Type B pancreatic cell (in vitro differentiated cells): Measurements from ENCODE around the gene HOXD13. TPM values are rescaled to one million over a fixed set of nuclear protein-coding genes. Genes with fewer than 3 reads are reported as not detected.

ENCODE experiments used
- DNase-seq: peaks from one replicate; pipeline ENCODE4 v3.0.0; 2021; ENCODE audit warnings: mixed read lengths; ENCODE audit not compliant: unreplicated experiment; ENCODE audit errors: extremely low spot score
- H3K27ac Mint-ChIP-seq: 2 replicates; pipeline ENCODE4 v1.8.0; 2021; ENCODE audit warnings: mild to moderate bottlenecking, mixed read lengths
- H3K27me3 Mint-ChIP-seq: 2 replicates; pipeline ENCODE4 v1.8.0; 2021; ENCODE audit warnings: mixed read lengths
- H3K36me3 Mint-ChIP-seq: 2 replicates; pipeline ENCODE4 v1.8.0; 2021; ENCODE audit warnings: mixed read lengths
- H3K4me1 Mint-ChIP-seq: one replicate; pipeline ENCODE4 v1.8.0; 2021; ENCODE audit warnings: mixed read lengths; ENCODE audit not compliant: unreplicated experiment
- H3K4me3 Mint-ChIP-seq: 2 replicates; pipeline ENCODE4 v1.8.0; 2021; ENCODE audit warnings: mild to moderate bottlenecking, mixed read lengths
- H3K9me3 Mint-ChIP-seq: 2 replicates; pipeline ENCODE4 v1.8.0; 2021; ENCODE audit warnings: mixed read lengths
- CTCF ChIP-seq: fragments of 200-600 bp; sonication (generic); conservative IDR thresholded peaks from 2 replicates; pipeline ENCODE4 v1.5.0; 2021; ENCODE audit warnings: antibody characterized with exemption, mild to moderate bottlenecking
- total RNA-seq: library from RNA; stranded (reverse); gene quantifications from 2 replicates; pipeline ENCODE4 v1.2.1, GENCODE V29; 2021; ENCODE audit warnings: low replicate concordance

HOXD13 gene
- total RNA-seq, 1 donor from 2014 or later: 0.43 TPM

- Mint-ChIP-seq H3K4me1 (peaks cover 37% of the 10 kb centered on the region), H3K9me3 (no peaks in the 10 kb centered on the region), H3K27ac (peak overlapping the region; percentile 35), H3K36me3 (no peaks in the 10 kb centered on the region), H3K4me3 (peak overlapping the region; percentile 89), H3K27me3 (peaks cover 89% of the 10 kb centered on the region)
- DNase-seq: no peak
- TF ChIP-seq CTCF: no peak
Observed at GRCh38 chr2:176130957-176131847, 38.7 kb downstream of the HOXD13 start.

GRCh38 chr2:176131848-176132158 lies 39.3 kb downstream of the HOXD13 start:
- no peaks in the 10 kb centered on the region for H3K9me3 Mint-ChIP-seq
- peak overlapping the region; percentile 89 for H3K4me3 Mint-ChIP-seq
- peaks cover 87% of the 10 kb centered on the region for H3K27me3 Mint-ChIP-seq
- no peaks in the 10 kb centered on the region for H3K36me3 Mint-ChIP-seq
- DNase-seq: no peak
- H3K4me1 Mint-ChIP-seq: peaks cover 37% of the 10 kb centered on the region
- no peak for TF ChIP-seq CTCF
- H3K27ac Mint-ChIP-seq: no peak overlapping the region

- Mint-ChIP-seq H3K4me1 (peaks cover 37% of the 10 kb centered on the region), H3K27ac (peak overlapping the region; percentile 42), H3K4me3 (peak overlapping the region; percentile 82), H3K27me3 (peaks cover 87% of the 10 kb centered on the region), H3K9me3 (no peaks in the 10 kb centered on the region), H3K36me3 (no peaks in the 10 kb centered on the region)
- no peak for DNase-seq
- TF ChIP-seq CTCF: no peak
Observed at GRCh38 chr2:176132205-176133171, 40.0 kb downstream of the HOXD13 start.

GRCh38 chr2:176133389-176133788 lies 40.9 kb downstream of the HOXD13 start:
- no peak overlapping the region for H3K27ac Mint-ChIP-seq
- H3K4me3 Mint-ChIP-seq: peak overlapping the region; percentile 34
- peaks cover 33% of the 10 kb centered on the region for H3K4me1 Mint-ChIP-seq
- peaks cover 87% of the 10 kb centered on the region for H3K27me3 Mint-ChIP-seq
- TF ChIP-seq CTCF: no peak
- DNase-seq: no peak
- peaks cover 2% of the 10 kb centered on the region for H3K36me3 Mint-ChIP-seq
- H3K9me3 Mint-ChIP-seq: peaks cover 2% of the 10 kb centered on the region

- Mint-ChIP-seq H3K4me1 (peaks cover 26% of the 10 kb centered on the region), H3K27me3 (peaks cover 87% of the 10 kb centered on the region)
- DNase-seq: no peak
Observed at GRCh38 chr2:176134035-176134434, 41.5 kb downstream of the HOXD13 start.

More at GRCh38 chr2:176134035-176134434, 41.5 kb downstream of the HOXD13 start:
- H3K4me3 Mint-ChIP-seq: no peak overlapping the region
- no peak for TF ChIP-seq CTCF
- peaks cover 3% of the 10 kb centered on the region for H3K36me3 Mint-ChIP-seq
- H3K9me3 Mint-ChIP-seq: peaks cover 3% of the 10 kb centered on the region
- no peak overlapping the region for H3K27ac Mint-ChIP-seq
